ENCODE results near the gene KYNU. TPM values are rescaled to one million over a fixed set of nuclear protein-coding genes. Genes with fewer than 3 reads are reported as not detected.
"Not testable (repeated sequence)": the region's sequence is repeated elsewhere in the genome, so short reads cannot be mapped to it uniquely, and the experiment has no call there.

Gene KYNU
- total RNA-seq, 2 donors from 2014 or later, result 0.52 to 0.94 TPM

- Histone ChIP-seq H3K27me3 (no peaks in the 10 kb centered on the region), H3K4me3 (no peak overlapping the region), H3K27ac (no peak overlapping the region), H3K4me1 (no peaks in the 10 kb centered on the region), H3K36me3 (no peaks in the 10 kb centered on the region), H3K9me3 (peaks cover 0 to 7% of the 10 kb centered on the region in 2 donors)
- TF ChIP-seq, protein P1, sequence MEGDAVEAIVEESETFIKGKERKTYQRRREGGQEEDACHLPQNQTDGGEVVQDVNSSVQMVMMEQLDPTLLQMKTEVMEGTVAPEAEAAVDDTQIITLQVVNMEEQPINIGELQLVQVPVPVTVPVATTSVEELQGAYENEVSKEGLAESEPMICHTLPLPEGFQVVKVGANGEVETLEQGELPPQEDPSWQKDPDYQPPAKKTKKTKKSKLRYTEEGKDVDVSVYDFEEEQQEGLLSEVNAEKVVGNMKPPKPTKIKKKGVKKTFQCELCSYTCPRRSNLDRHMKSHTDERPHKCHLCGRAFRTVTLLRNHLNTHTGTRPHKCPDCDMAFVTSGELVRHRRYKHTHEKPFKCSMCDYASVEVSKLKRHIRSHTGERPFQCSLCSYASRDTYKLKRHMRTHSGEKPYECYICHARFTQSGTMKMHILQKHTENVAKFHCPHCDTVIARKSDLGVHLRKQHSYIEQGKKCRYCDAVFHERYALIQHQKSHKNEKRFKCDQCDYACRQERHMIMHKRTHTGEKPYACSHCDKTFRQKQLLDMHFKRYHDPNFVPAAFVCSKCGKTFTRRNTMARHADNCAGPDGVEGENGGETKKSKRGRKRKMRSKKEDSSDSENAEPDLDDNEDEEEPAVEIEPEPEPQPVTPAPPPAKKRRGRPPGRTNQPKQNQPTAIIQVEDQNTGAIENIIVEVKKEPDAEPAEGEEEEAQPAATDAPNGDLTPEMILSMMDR (IDR thresholded peaks at IDR 0.05), result no peak
- no peak for DNase-seq (ENCODE audit: low spot score)
These were observed 209.6 kb downstream of the KYNU start for GRCh38 chr2:143087033-143087432.

- Histone ChIP-seq H3K9me3 (no peaks in the 10 kb centered on the region), H3K36me3 (no peaks in the 10 kb centered on the region), H3K4me3 (no peak overlapping the region), H3K4me1 (no peaks in the 10 kb centered on the region), H3K27ac (no peak overlapping the region), H3K27me3 (no peaks in the 10 kb centered on the region)
- no peak for DNase-seq (ENCODE audit: low spot score)
- TF ChIP-seq, protein P1 (IDR thresholded peaks at IDR 0.05), result no peak
These were observed 210.9 kb downstream of the KYNU start for GRCh38 chr2:143088388-143088787.

DNA sequence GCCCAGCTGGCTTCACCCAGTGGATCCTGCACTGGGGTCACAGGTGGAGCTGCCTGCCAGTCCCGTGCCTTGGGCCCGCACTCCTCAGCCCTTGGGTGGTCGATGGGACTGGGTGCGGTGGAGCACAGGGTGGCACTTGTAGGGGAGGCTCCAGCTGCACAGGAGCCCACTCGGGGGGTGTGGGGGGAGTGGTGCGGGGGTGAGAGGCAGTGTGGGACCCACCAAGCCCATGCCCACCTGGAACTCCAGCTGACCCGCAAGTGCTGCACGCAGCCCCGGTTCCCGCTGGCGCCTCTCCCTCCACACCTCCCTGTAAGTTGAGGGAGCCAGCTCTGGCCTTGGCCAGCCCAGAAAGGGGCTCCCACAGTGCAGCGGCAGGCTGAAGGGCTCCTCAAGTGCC lies 212.1 kb downstream of the KYNU start:
- not testable (repeated sequence) for H3K36me3 ChIP-seq; DNase-seq (ENCODE audit: low spot score); H3K27ac ChIP-seq; H3K27me3 ChIP-seq; H3K9me3 ChIP-seq; H3K4me1 ChIP-seq; H3K4me3 ChIP-seq

Measured in right atrium auricular region (tissue), 2 donors.